Cerebellar cortex (tissue), 1 donor: ENCODE results near the gene CHST13.
"Not testable (repeated sequence)": the region's sequence is repeated elsewhere in the genome, so short reads cannot be mapped to it uniquely, and the experiment has no call there.

Source experiments
- DNase-seq: peaks from one replicate; pipeline ENCODE4 v3.0.0-alpha.2; 2015; ENCODE audit warnings: low spot score

Gene CHST13

DNA sequence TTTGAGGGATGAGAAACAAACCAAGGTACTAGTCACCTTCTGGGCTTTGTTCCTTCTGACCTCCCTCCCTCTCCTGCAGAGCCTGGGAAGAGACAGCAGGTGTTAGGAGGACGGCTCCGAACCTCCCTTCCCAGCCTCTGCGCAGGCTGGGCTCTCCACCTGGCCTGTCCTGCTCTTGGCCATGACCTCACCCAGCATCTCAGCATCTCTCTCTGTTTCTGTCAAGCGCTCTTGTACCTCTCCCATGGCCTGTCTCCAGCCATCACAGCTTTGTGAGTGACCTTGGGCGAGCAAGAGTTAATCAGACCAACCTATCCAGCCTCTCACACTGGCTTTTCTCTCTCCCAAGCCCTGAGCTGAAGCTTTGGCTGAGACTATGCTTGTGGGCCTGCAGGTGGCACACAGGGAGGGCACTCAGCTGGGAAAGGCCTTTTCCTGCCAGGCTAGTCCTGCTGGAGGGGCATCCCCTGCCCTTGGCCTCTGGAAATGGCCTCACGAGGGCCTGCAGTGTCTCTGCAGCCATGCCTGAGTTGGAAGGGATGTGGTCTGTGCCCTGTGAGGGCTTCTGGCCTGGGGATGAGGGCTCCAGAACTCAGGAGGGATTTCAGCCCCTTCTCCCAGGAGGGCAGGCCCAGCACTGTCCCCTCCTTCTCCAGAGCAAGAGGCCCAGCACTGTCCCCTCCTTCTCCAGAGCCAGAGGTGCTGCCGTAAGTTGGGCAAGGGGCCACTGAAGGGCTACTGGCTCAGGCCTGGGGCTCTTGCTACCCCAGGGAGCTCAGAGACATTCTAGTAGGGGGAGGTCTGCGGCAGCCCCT is 2.1 kb downstream of the CHST13 start:
- no peak for DNase-seq

DNA sequence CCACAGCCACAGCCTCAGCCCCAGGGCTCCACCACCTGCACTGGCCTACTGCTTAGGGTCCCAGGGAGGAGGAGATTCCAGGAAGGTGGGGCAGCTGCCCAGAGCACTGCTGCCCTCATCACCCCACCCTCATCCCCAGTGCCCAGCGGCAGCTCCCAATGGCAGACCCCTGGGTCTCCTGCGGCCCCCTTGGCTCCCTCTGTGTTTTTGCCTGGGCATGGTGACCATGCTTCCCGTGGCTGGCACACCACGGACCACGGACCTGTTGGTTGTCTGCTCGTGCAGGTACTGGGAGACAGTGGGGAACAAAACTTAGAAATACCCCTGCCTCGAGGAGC is 2.7 kb downstream of the CHST13 start:
- no peak for DNase-seq

DNA sequence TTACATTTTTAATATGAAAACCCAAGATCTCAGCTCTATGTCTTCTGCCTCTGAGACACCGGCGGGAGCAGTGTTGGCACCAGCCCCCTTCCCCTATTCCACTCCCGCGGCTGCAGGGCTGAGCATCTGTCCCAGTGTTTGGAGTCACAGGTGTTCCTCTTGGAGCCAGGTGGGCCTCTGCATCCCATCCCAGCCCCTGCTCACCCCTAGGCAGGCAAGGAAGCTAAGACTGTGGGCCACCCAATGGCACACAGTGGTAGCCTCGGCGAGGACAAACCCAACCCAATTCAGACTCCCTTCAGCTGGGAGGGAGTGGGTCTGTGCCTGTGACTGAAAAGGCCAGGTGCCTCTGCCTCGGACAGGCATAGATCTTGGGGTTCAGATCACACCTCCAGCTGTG is 3.1 kb downstream of the CHST13 start:
- no peak for DNase-seq

DNA sequence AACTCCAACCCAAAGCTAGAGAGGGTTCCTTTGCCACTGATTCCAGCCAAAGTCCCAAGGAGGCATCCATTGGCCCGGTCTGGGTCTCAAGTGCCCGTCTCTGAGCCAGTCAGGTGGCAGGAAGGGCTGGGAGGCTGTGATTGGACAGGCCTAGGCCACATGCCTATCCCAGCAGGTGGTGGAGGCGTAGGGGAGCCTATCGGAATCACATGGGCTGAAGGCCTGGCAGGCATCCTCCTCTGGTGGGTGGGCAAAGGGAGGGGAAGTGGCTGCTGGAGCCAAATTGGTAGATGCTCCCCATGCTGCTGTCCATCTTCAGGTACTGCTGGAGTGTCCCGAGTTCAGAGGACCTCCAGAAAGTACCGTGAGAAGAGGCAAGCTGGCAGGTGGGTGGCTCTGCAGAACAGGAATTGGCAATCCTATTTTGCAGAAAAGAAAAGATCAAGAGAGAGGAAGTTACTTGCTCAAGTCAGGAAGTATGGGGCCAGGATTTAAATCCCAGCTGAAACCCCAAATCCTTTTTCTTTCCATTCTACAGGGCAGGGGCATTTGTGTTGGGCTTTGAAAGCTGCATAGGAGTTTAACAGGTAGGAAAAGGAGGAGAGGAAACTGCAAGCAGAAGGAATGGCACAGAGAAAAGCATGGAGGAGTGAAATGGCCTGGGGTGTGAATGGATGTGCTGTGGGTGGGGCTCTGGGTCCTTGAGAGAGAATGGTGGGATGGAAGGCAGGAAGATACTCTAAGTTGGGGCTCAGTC is 3.7 kb downstream of the CHST13 start:
- DNase-seq: no peak

DNA sequence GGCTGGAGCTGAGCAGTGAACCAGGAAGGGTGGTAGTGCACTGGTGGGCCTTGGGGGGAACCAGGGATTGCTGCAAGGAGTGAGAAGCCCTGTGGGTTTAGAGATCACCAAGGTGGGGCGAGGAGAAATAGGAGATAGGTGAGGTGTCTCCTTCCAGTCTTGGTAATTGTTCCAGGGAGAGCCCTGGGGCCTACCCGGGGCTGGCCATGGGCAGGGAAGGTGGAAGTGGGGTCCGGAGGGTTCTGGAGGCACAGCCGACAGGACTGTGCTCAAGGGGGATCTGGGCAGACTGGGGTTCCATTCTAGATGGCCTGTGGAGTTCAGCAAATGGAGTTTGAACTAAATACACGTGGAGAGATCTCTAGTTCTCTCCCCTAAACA is 4.5 kb downstream of the CHST13 start:
- DNase-seq: no peak

DNA sequence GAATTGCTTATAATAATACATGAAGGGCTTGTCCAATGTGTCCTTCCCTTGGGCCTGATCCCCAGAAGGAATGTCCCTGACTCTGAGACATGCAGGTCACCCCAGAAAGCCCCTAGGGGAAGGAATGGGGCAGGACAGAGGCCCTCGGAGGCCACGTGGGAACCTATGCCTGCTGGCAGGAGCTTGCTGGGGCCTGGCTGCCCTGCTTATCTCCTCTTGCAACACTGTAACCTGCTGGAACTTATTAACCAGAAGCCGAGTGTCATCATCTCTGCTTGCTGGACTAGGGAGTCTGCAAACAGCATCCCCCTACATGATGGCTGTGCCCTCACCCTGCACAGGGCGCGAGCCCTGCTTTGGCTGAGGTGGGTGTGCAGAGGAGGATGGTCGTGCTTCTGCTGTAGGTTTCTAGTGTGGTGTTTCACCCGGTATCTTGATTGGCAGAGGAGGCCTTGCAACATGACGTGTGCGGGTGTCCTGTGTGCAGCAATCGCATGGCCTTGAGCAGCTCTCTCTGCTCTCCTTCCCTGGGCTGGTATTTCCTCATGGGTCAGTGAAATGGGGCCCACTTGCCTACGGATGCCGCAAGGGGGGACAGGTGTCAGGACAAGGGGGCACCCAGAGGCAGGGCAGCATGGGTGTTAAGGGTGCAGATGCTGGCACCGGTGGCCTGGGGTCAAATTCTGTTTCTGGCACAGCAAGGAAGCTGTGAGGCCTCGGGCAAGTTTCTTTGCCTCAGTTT is 5.0 kb downstream of the CHST13 start:
- no peak for DNase-seq

DNA sequence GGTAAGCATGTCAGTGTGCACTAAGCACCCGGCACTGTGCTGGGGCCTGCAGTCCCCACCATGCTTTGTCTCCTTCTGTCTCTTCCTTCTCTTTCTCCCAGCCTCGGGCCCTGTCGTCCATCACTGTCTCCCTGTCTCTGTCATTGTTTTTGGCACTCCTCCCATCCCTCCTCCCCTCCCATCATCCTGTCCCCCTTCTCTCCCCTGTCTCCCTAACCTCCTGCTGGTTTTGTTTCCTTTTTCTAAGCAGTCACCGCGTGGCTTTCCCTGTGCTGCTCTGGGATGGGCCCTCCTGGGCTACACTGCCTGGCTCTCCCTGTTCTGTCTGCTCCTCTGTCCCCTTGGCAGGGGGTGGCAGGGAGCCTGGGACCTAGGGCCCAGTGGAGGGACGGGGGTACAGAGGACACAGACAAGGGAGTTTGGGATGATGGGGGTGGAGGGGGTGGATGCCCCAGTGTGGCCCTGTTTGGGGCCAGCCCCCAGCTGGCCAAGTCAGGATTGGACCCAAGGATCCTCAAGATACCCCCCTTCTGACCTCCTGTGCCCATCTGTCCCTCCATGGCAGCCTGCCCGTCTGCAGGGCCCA is 5.7 kb downstream of the CHST13 start:
- DNase-seq: no peak

DNA sequence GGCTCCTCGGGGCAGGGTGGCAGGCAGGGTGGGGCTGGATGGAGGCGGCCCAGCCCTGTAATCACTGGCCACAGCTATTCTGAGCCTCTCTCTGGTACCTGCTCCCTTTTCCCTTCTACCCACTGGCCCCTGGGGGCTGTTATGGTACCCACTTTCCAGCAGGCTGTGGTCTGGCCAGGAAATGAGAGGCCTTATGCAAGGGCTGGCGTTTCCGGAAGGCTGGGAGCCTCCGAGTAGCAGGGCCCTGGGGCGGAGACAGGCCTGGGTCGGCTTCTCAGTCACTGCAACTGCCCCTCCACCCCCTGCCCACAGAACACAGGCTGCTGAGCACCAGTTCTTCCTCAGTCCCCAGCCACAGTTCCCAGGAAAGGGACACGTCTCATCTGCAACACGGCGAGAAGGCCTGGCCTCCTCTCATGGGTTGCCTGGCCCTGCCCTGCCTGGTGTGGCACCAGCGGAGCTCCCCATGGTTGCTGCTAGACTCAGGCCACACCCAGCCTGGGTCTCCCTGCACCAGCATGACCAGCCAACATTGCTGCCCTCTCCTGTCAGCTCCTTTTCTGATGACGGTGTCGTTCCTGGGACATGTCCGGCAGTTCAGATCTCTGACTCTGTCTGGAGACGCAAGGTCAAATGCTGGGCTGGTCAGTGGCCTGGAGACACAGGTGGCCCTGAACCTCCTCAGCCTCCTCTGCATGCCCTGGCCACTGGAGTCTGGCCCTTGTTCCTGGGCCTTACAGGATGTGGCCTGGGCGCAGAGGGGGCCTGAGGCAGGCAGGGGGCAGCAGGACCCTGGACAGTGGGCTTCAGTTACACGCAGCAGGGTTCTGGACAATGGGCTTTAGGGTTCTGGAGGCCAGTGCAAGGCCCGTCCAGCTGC is 6.5 kb downstream of the CHST13 start:
- no peak for DNase-seq

DNA sequence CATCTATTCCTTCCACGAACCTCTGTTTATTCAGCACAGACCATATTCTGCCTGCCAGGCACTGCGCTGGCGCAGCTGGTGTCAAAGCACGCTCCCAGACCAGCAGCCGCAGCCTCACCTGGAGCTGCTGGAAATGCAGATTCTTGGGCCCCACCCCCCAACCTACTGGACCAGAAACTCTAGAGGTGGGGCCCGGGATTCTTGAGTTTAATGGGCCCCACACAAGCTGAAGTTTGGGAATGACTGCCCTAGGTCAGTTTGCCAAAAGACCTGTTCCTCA is 7.0 kb downstream of the CHST13 start:
- no peak for DNase-seq

DNA sequence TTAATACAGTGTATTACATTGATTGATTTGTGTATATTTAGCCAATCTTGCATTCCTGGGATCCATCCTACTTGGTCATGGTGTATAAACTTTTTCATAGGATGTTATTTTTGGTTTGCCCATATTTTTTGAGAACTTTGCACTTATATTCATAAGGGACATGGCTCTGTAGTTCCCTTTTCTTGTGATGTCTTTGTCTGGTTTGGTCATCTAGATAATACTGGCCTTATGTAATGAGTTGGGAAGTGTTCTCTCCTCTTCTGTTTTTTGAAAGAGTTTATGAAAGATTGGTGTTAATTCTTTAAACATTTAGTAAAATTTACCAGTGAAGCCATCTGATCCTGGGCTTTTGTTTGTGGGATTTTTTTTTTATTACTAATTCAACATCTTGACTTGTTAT is 9.6 kb downstream of the CHST13 start:
- no peak for DNase-seq

DNA sequence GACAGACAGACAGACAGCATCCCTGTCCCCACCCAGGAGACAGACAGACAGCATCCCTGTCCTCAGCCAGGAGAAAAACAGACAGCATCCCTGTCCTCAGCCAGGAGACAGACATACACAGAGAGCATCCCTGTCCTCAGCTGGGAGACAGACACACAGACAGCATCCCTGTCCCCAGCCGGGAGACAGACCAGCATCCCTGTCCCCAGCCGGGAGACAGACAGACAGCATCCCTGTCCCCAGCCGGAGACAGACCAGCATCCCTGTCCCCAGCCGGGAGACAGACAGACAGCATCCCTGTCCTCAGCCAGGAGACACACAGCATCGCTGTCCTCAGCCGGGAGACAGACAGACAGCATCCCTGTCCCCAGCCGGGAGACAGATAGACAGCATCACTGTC is 10.8 kb downstream of the CHST13 start:
- not testable (repeated sequence) for DNase-seq

DNA sequence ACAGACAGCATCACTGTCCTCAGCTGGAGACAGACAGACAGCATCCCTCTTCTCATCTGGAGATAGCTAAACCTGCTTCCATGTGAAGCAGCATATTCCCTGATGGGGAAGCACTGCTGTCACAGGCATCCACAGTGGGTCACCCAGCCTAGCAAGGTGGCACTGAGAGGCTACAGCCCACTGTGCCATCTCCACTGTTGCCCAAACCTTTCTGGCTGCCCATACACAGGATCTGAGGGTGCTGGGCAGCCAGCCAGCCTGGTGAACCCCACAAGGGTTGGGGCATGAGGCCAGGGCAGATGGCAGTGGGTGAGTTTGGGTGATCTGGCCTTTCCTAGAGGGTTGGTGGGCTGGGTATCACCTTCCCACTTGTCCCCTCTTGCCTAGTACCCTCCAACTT is 11.7 kb downstream of the CHST13 start:
- no peak for DNase-seq

DNA sequence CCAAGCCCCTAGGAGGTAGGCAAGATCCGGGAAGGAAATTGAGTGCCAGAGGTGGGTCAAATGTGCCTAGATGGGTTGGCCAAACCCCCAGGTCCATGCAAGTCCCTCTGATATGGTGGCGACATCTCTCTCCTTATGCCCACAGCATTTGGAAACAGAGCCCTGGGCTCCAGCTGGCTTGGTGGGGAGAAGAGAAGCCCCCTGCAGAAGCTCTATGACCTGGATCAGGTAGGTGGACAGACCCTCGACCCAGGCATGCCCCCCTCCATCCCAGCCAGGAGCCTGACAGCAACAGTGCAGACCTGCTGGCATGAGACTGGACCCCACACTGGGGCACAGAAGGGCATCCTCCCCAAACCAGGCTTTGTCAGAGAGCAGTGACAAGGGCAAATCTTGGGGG is 12.2 kb downstream of the CHST13 start:
- no peak for DNase-seq

DNA sequence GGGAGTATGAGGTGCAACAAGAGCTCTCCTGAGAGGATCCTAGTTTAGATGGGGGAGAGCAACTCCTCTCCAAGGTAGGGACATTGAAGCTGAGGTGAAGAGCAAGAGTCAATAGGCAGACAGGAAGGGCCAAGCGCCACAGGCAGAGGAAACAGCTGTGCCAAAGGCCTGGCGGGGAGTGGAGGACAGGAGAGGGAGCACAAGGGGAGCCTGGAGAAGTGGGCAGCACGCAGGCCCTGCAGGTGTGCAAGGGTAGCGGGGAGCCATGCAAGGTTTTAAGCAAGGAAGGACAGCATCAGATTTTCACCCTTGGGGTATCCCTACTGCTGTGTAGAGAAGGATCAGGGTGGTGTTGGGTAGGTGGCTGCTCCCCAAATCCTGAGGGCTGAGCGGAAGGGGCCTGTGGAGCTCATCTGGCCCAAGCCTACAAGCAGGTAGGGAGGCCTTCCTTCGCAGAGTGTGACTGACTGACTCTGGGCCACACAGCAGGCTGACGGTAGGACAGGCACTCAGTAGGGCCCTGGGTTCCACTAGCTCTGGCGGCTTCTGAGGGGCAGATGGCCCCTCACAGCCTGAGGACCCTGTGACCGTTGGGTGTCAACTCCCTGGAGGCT is 13.3 kb downstream of the CHST13 start:
- DNase-seq: no peak

DNA sequence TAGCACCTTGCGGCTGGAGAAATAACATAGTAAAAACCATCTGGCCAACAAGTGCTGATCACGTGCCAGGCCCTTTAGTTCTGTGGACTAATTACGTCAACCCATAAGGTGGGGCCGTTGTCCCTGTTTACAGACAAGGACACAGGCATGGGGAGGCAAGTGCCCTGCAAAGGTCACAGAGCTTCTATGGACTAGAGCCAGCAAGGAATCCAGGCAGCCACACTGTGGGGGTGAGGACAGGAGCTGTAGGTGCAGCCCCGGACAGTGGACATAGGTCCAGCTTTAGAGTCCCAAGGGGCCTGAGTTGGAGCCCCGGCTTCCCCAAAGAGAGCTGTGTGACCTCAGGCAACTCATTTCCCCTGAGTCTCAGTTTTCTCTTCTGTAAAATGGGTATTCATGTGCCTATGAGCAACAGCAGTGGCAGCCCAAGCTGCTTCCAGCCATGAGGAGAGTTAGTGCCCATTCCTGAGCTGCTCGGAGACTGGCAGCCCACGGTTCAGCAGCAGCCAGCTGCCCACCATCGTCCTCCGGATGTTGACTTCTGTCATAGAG is 13.9 kb downstream of the CHST13 start:
- no peak for DNase-seq

DNA sequence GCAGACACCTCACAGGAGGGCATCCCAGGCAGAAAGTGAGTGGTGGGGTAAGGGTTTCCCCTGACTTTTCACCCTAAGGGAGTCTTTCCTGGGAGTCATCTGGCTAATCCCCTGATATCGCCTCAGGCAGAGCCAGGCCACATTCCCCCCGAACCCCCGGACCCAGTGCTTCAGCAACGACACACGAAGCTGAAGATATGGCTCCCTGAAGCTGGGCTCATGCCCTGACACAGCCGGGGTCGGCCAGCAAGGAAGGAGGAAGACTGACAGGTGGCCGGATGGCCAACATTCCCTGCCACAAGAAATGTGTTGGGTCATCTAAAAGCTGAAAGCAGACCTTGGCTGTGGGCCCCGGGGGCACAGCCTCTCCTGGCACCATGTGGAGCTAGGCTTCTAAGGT is 14.4 kb downstream of the CHST13 start:
- DNase-seq: no peak

DNA sequence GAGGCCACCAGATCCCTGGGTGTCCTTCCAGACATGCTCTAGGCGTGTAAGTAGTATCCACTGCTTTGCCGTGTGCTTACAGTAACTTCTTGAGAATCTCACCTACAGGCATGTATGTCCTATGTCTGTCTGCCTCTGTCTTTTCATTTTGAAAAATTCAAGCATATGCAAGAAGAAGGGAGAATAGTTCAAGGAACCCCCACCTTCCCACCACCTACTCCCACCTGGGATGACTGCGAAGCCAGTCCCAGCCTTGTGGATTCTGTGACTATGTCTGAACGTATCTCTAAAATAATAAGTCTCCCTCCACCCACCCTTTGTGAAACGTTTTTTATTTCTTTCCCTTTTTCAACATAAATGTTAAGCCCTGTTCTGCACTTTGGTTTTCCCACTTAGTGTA is 15.0 kb downstream of the CHST13 start:
- DNase-seq: no peak

DNA sequence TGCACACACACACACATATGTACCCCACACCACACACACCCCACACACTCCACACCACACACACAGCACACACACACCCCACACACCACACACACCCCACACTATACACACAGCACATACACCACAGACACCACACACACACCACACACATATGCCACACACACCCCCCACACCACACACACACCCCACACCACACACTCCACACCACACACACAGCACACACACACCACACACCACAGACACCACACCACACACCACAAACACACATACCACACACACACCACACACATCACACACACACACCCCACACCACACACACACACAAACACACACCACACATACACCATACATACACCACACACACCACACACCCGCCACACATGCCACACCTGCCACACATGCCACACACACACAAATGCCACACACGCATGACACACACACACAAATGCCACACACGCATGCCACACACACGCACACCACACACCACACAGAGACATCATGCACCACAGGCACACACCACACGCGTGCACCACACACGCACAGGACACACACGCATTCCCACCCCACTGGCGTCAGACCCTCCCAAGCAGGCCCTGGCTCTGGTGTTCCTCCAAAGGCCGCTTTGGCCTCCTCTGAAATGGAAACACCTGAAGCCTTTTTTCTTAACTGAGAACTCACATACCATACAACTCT is 15.7 kb downstream of the CHST13 start:
- DNase-seq: no peak

DNA sequence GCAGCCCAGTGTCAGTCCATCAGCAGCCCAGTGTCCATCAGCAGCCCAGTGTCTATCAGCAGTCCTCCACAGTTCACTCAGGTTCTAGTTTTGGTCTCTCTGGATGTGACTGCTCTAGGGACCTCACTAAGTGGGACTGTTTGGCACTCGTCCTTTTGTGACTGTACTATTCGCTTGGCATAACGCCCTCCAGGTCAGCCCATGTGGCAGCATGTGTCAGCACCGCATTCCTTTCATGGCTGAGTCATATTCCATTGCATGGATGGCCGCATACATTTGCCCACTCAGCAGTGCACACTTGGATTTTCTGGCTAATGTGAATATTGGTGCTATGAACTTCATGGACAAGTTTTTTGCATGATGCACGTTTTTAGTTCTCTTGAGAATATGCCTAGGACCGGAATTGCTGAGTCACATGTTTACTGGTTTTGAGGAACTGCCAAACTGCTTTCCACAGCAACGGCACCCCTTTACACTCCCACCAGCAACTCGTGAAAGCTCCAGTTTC is 16.4 kb downstream of the CHST13 start:
- no peak for DNase-seq

DNA sequence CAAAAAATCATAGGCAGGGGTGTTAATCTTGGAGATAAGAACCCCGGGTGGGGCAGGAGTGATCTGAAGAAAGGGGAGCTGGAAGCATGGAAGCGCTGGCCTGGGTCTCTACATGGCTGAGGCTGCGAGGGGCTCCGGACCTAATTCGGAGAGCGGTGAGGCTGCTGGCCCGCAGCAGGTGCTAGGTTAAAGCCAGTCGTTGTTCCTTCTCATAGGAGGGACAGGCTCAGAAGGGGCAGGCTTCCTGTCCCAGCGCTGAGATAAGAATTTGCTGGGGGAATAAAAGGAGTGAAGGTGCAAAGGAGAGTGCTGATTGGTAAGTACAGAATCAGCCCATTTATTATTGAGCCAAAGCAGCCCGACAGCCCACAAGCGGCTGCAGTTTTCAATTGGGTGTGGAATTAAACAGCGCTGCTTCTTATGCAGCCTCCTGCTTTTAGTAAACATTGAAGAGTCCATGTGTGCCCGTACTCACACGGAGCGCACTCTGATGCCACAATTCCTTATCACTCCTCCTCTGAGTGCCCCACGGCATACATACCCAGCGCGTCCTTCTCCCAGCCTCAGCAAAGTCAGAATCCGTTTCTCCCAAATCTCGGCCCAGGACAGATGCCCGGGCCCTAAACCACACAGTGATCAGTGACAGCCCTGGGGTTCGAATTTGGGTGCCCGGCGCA is 17.1 kb downstream of the CHST13 start:
- DNase-seq: no peak
